ENCODE data around the gene CDC37L1.

Gene CDC37L1

GRCh38 chr9:4669890-4670289, 9.5 kb upstream of the CDC37L1 start:
- no peak for DNase-seq

- no peak for DNase-seq
Observed at GRCh38 chr9:4670591-4670990, 8.8 kb upstream of the CDC37L1 start.

GRCh38 chr9:4671737-4672136, 7.6 kb upstream of the CDC37L1 start:
- DNase-seq, result no peak

GRCh38 chr9:4674783-4675182, 4.6 kb upstream of the CDC37L1 start:
- DNase-seq, result no peak

- DNase-seq, result no peak
Observed at GRCh38 chr9:4677392-4677791, 2.0 kb upstream of the CDC37L1 start.

- DNase-seq, result peak in 1 of 2 donors; percentile 36
Observed at GRCh38 chr9:4678679-4679267, 596 bp upstream of the CDC37L1 start.

- peak in 1 of 2 donors; percentile 10 for DNase-seq
Observed at GRCh38 chr9:4680173-4680525, 780 bp downstream of the CDC37L1 start.

GRCh38 chr9:4680750-4681149, 1.4 kb downstream of the CDC37L1 start:
- peak; percentile 59 to 71 for DNase-seq

- DNase-seq, result no peak
Observed at GRCh38 chr9:4684820-4685219, 5.5 kb downstream of the CDC37L1 start.

GRCh38 chr9:4686112-4686511, 6.7 kb downstream of the CDC37L1 start:
- DNase-seq, result no peak

GRCh38 chr9:4686584-4686983, 7.2 kb downstream of the CDC37L1 start:
- no peak for DNase-seq

- no peak for DNase-seq
Observed at GRCh38 chr9:4689021-4689420, 9.7 kb downstream of the CDC37L1 start.

GRCh38 chr9:4689687-4690104, 10.3 kb downstream of the CDC37L1 start:
- DNase-seq, result no peak

- DNase-seq, result no peak
Observed at GRCh38 chr9:4690144-4690543, 10.8 kb downstream of the CDC37L1 start.

- DNase-seq, result no peak
Observed at GRCh38 chr9:4691795-4692194, 12.4 kb downstream of the CDC37L1 start.

- no peak for DNase-seq
Observed at GRCh38 chr9:4700091-4700490, 20.7 kb downstream of the CDC37L1 start.

GRCh38 chr9:4700932-4701331, 21.6 kb downstream of the CDC37L1 start:
- no peak for DNase-seq

GRCh38 chr9:4701526-4701925, 22.2 kb downstream of the CDC37L1 start:
- no peak for DNase-seq

GRCh38 chr9:4704129-4704528, 24.8 kb downstream of the CDC37L1 start:
- DNase-seq, result no peak

- DNase-seq, result no peak
Observed at GRCh38 chr9:4706021-4706420, 26.7 kb downstream of the CDC37L1 start.

GRCh38 chr9:4706971-4707622, 27.7 kb downstream of the CDC37L1 start:
- peak; percentile 23 to 56 for DNase-seq

GRCh38 chr9:4709380-4709779, 30.0 kb downstream of the CDC37L1 start:
- no peak for DNase-seq

GRCh38 chr9:4713849-4714248, 34.5 kb downstream of the CDC37L1 start:
- peak in 1 of 2 donors; percentile 17 for DNase-seq

- DNase-seq, result no peak
Observed at GRCh38 chr9:4714266-4715016, 35.1 kb downstream of the CDC37L1 start.
